ENCODE results near the gene PXYLP1. TPM values are rescaled to one million over a fixed set of nuclear protein-coding genes. Genes with fewer than 3 reads are reported as not detected.

Gene PXYLP1
- total RNA-seq, 1 donor from 2014 or later: 6.1 TPM

- no peaks in the 10 kb centered on the region for H3K79me2 ChIP-seq (ENCODE audit: insufficient read depth, low read length)
- H2AFZ ChIP-seq (ENCODE audit: low read depth, low read length): no peak overlapping the region
- H3K36me3 Mint-ChIP-seq (ENCODE audit: low read depth, unreplicated experiment): peaks cover 12% of the 10 kb centered on the region
- TF ChIP-seq CTCF (IDR thresholded peaks at IDR 0.05; ENCODE audit: insufficient read depth, low read depth, low read length): no peak
- no peak for TF ChIP-seq EZH2 (IDR thresholded peaks at IDR 0.05; ENCODE audit: insufficient read depth, low read length)
- peaks cover 10% of the 10 kb centered on the region for H3K27me3 Mint-ChIP-seq (ENCODE audit: low read depth, unreplicated experiment)
- H3K9me3 ChIP-seq (ENCODE audit: insufficient read depth, low read depth, low read length): no peaks in the 10 kb centered on the region
- FAIRE-seq (no peak), DNase-seq (ENCODE audit: low read depth) (no peak)
- H3K36me3 ChIP-seq (ENCODE audit: insufficient read depth, low read length): no peaks in the 10 kb centered on the region
- H3K27ac ChIP-seq (ENCODE audit: low read depth, low read length): no peak overlapping the region
- H3K4me1 Mint-ChIP-seq (ENCODE audit: low read depth, unreplicated experiment): peaks cover 9% of the 10 kb centered on the region
- H3K9ac ChIP-seq (ENCODE audit: low read length): no peak overlapping the region
- no peak overlapping the region for H3K4me3 Mint-ChIP-seq (ENCODE audit: unreplicated experiment)
- H3K9me3 Mint-ChIP-seq (ENCODE audit: unreplicated experiment): no peaks in the 10 kb centered on the region
- H3K4me3 ChIP-seq (ENCODE audit: insufficient read depth, low read depth, low read length): no peak overlapping the region
- H3K4me2 ChIP-seq (ENCODE audit: low read length): no peak overlapping the region
- H3K4me1 ChIP-seq (ENCODE audit: insufficient read depth, low read length): peaks cover 1% of the 10 kb centered on the region
- H3K27me3 ChIP-seq (ENCODE audit: insufficient read depth, low read length): no peaks in the 10 kb centered on the region
- H4K20me1 ChIP-seq (ENCODE audit: insufficient read depth, low read length): no peaks in the 10 kb centered on the region
- no peak overlapping the region for H3K27ac Mint-ChIP-seq (ENCODE audit: unreplicated experiment)
These were observed 53.9 kb downstream of the PXYLP1 start for GRCh38 chr3:141285570-141285969.

- H3K9me3 Mint-ChIP-seq (ENCODE audit: unreplicated experiment): no peaks in the 10 kb centered on the region
- Histone ChIP-seq H3K4me2 (ENCODE audit: low read length) (no peak overlapping the region), H3K79me2 (ENCODE audit: insufficient read depth, low read length) (no peaks in the 10 kb centered on the region), H3K27me3 (ENCODE audit: insufficient read depth, low read length) (no peaks in the 10 kb centered on the region), H2AFZ (ENCODE audit: low read depth, low read length) (no peak overlapping the region), H3K9me3 (ENCODE audit: insufficient read depth, low read depth, low read length) (no peaks in the 10 kb centered on the region), H3K4me1 (ENCODE audit: insufficient read depth, low read length) (no peaks in the 10 kb centered on the region), H3K9ac (ENCODE audit: low read length) (no peak overlapping the region), H3K27ac (ENCODE audit: low read depth, low read length) (no peak overlapping the region), H3K4me3 (ENCODE audit: insufficient read depth, low read depth, low read length) (no peak overlapping the region), H3K36me3 (ENCODE audit: insufficient read depth, low read length) (no peaks in the 10 kb centered on the region), H4K20me1 (ENCODE audit: insufficient read depth, low read length) (no peaks in the 10 kb centered on the region)
- H3K4me1 Mint-ChIP-seq (ENCODE audit: low read depth, unreplicated experiment): peaks cover 9% of the 10 kb centered on the region
- H3K27ac Mint-ChIP-seq (ENCODE audit: unreplicated experiment): no peak overlapping the region
- H3K4me3 Mint-ChIP-seq (ENCODE audit: unreplicated experiment): no peak overlapping the region
- TF ChIP-seq EZH2 (IDR thresholded peaks at IDR 0.05; ENCODE audit: insufficient read depth, low read length): no peak
- TF ChIP-seq CTCF (IDR thresholded peaks at IDR 0.05; ENCODE audit: insufficient read depth, low read depth, low read length): no peak
- peaks cover 3% of the 10 kb centered on the region for H3K27me3 Mint-ChIP-seq (ENCODE audit: low read depth, unreplicated experiment)
- DNase-seq (ENCODE audit: low read depth) (no peak), FAIRE-seq (no peak)
- peaks cover 12% of the 10 kb centered on the region for H3K36me3 Mint-ChIP-seq (ENCODE audit: low read depth, unreplicated experiment)
These were observed 55.2 kb downstream of the PXYLP1 start for GRCh38 chr3:141286856-141287255.

- Histone ChIP-seq H3K27ac (ENCODE audit: low read depth, low read length) (no peak overlapping the region), H2AFZ (ENCODE audit: low read depth, low read length) (no peak overlapping the region), H3K36me3 (ENCODE audit: insufficient read depth, low read length) (no peaks in the 10 kb centered on the region), H3K9me3 (ENCODE audit: insufficient read depth, low read depth, low read length) (no peaks in the 10 kb centered on the region), H3K9ac (ENCODE audit: low read length) (no peak overlapping the region), H3K4me2 (ENCODE audit: low read length) (no peak overlapping the region), H4K20me1 (ENCODE audit: insufficient read depth, low read length) (no peaks in the 10 kb centered on the region), H3K4me3 (ENCODE audit: insufficient read depth, low read depth, low read length) (no peak overlapping the region), H3K79me2 (ENCODE audit: insufficient read depth, low read length) (no peaks in the 10 kb centered on the region), H3K4me1 (ENCODE audit: insufficient read depth, low read length) (no peaks in the 10 kb centered on the region), H3K27me3 (ENCODE audit: insufficient read depth, low read length) (no peaks in the 10 kb centered on the region)
- Mint-ChIP-seq H3K9me3 (ENCODE audit: unreplicated experiment) (no peaks in the 10 kb centered on the region), H3K27ac (ENCODE audit: unreplicated experiment) (no peak overlapping the region), H3K4me1 (ENCODE audit: low read depth, unreplicated experiment) (peaks cover 9% of the 10 kb centered on the region), H3K27me3 (ENCODE audit: low read depth, unreplicated experiment) (peaks cover 3% of the 10 kb centered on the region), H3K4me3 (ENCODE audit: unreplicated experiment) (no peak overlapping the region), H3K36me3 (ENCODE audit: low read depth, unreplicated experiment) (peaks cover 14% of the 10 kb centered on the region)
- FAIRE-seq (no peak), DNase-seq (ENCODE audit: low read depth) (no peak)
- no peak for TF ChIP-seq EZH2 (IDR thresholded peaks at IDR 0.05; ENCODE audit: insufficient read depth, low read length)
- no peak for TF ChIP-seq CTCF (IDR thresholded peaks at IDR 0.05; ENCODE audit: insufficient read depth, low read depth, low read length)
These were observed 55.7 kb downstream of the PXYLP1 start for GRCh38 chr3:141287326-141287725.

All from astrocyte (in vitro differentiated cells and primary cell).